GM15510 (cell line): Measurements from ENCODE around the gene KMT2E.

Experiments
- POLR2A ChIP-seq: IDR thresholded peaks from 3 replicates; pipeline ENCODE4 v1.6.1; 2011; ENCODE audit warnings: borderline replicate concordance; ENCODE audit not compliant: insufficient read length; ENCODE audit errors: extremely low read depth

The KMT2E gene

DNA sequence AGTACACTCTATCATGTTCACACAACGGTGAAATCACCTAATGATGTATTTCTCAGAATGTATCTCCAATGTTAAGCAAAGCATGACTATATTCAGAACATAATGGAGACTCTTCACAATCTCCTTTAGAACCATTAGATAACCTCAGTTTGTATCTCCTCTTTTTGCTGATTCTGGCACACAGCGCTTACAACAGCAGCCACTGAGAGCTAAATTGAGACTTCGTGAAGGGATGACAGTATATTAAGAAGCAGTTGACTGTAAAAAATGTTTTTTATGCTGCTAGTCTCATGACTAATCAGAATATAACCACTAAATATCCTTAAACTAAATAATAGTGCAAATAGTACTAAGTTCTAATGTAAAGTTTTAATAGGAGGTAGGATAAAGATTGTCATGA is 46.9 kb downstream of the KMT2E start:
- TF ChIP-seq POLR2A, result no peak

DNA sequence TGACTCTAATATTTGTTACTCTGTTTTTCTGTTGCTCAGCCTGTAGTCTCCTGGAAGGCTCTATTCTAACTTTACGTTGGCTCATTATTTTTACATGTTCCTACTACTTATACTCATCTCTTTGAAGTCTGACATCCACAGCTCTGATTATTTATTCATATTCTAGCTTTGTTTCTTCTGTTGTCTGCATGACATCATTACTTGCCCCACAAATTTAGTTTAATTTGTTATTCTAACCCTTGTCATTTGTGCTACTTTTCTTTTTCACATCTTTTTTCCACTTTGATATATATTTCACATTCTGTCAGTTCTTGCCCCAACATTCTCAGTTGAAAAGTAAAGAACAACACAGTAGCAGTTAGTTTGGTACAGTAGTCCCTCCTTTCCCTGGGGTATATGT is 51.1 kb downstream of the KMT2E start:
- no peak for TF ChIP-seq POLR2A

DNA sequence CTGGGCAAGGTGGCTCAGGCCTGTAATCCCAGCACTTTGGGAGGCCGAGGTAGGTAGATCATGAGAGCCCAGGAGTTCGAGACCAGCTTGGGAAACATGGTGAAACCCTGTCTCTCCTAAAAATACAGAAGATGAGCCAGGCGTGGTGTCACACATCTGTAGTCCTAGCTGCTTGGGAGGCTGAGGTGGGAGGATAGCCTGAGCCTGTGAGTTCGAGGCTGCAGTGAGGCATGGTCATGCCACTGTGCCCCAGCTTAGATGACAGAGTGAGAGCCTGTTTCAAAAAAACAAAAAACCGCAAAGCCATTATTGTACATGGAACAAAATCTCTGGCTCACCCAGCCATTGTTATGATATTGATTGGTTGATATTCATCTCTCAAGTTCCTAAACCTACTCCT is 53.7 kb downstream of the KMT2E start:
- no peak for TF ChIP-seq POLR2A

DNA sequence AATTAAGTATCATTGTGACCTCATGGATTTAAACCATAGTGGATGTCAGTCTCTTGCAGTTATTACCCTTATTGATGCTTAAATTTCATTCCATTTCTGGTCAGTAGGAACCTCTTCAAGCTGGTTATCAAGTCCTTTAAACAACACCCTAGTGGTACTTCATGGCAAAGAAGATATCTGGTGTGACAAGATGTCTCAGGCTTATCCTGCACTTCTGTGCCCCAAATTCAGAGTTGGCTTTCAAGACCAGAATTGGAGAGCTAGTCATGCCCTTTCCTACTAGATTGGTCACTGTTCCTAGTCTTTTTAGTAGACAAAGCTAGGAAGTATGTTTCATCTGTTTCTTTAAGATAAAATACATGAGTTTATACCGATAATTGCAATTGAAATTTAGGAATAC is 54.9 kb downstream of the KMT2E start:
- TF ChIP-seq POLR2A, result no peak

DNA sequence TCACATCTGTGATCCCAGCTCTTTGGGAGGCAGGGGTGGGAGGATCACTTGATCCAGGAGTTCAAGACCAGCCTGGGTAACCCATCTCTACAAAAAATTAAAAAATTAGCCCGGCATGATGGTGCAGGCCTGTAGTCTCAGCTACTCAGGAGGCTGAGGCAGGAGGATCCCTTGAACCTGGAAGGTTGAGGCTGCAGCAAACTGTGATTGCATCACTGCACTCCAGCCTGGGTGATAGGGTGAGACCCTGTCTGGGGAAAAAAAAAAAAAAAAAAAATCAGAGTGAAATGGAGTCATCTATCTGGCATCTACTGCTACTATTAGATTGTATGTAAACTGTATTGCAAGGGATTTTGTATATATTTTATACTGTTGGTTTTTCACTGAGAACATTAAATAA is 59.1 kb downstream of the KMT2E start:
- no peak for TF ChIP-seq POLR2A

DNA sequence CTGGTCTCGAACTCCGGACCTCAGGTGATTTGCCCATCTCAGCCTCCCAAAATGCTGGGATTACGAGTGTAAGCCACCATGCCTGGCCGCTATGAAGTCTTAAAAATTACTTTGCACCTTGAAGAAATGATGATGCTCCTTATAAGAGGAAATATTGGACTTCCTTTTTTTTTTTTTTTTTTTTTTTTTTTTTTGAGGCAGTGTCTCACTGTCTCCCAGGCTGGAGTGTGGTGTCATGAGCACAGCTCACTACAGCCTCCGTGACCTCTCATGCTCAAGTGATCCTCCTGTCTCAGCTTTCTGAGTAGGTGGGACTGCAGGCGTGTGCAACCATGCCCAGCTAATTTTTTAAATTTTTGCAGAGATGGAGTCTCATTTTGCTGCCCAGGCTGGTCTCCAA is 65.3 kb downstream of the KMT2E start:
- TF ChIP-seq POLR2A, result no peak

DNA sequence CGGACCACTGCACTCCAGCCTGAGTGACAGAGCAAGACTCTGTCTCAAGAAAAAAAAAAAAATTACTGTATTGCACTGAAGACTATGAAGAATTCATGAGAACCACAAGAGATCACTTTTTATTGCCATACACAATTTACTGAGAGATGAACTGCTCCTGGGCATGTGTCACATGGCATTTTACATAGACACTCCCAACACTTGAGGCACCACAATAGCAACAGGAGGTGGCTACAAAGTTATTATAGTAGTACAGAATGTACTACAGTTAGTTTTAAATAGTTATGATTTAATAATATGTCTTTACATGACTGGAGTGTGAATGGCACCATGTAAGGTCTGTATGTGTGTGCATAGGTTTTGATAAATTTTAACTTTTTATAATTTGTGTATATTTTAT is 70.6 kb downstream of the KMT2E start:
- TF ChIP-seq POLR2A, result no peak

DNA sequence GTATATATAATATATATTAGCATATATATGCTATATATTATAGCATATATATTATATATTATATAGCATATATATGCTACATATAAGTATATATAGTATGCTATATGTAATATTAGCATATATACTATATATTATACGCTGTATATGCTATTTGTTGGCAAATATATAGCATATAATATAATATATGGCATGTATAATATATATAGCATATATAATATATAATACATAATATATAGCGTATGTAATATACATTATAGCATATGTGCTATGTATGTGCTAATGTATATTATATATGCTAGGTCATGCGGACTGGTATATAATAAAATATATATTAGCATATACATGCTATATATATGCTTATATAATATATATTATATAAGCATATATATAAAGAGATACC is 72.8 kb downstream of the KMT2E start:
- no peak for TF ChIP-seq POLR2A

DNA sequence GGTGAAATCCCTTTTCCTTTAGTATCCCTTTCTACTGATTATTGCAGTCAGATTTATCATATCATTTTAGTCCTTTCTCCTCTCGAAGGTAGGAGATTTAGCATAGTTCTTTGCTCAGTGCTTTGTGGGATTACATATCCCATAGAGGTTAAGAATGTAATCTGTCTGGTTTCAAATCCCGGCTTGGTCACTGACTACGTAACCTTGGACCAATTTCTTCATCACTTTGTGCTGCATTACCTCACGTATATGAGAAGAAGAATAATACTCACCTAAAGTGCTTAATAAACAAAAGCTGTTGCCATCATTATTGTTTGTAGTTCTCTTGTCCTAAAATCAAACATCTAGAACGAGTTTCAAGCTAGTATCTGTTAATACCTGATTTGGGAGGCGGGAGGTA is 74.0 kb downstream of the KMT2E start:
- TF ChIP-seq POLR2A, result no peak

DNA sequence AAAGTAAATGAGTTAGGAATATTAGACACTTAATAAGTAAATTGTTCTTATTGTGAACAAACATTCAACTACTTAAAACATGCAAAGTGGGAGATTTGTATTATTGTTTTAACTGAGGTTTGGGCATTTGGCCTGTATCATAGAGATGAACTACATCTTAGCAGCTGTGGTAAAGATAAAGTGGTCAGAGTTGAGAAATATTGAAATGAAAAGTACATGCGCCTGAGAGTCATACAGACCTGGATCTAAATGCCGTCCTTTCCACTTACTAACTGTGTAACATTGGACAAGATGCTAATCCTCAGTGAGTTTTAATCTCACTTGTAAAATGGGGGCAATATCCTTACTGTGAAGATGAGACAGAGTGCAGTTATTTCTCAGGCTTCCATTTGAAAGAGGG is 74.5 kb downstream of the KMT2E start:
- no peak for TF ChIP-seq POLR2A

DNA sequence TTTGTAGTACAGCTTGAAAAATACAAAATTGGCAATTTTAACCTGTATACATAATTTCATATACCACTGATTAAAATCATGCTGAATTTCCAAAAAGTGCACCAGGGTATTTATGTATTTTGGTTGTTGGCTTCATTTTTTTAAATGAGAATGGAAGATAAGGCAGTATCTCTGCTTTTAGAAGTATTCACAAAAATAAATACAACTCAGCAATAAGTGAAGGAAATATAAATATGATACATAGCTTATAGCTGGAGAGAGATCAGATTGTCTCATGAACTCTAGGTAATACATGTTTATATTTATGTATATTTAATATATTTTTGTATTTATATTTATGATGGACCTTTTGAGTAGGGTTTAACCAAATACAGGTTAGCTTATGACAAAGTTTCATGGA is 81.0 kb downstream of the KMT2E start:
- no peak for TF ChIP-seq POLR2A

DNA sequence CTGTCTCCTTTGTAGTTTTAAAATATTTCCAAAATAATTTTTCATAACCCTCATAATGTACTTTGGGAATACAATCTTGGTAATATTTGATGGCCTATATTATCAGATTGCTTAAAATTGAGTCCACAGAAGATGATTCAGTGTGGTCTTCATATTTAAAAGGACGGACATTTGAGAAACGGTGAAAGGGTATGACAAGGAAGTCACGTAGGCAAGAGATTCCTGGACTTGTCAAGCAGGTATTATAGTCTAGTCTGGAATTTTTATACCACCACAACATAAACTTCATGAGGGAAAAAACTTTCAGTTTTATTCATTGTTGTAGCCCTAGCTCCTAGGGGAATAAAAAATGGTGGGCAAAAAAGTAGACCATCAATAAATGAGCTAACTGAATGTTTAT is 82.3 kb downstream of the KMT2E start:
- TF ChIP-seq POLR2A, result no peak

DNA sequence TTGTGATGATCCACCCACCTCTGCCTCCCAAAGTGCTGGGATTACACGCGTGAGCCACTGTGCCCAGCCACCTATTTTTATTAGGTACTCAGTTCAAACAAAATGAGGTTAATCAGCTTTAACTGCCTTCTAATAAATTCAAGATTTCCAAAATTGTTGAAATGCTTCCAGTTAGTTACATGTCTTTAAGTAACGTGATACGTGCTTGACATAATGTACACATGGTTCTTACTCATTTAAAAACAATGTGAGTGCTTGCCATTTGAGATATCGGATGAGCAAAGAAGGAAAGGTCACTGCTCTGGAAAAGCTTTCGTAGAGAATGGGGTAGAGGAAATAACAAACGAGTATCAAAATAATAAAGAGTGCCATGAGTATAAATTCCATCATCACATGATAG is 83.6 kb downstream of the KMT2E start:
- no peak for TF ChIP-seq POLR2A

DNA sequence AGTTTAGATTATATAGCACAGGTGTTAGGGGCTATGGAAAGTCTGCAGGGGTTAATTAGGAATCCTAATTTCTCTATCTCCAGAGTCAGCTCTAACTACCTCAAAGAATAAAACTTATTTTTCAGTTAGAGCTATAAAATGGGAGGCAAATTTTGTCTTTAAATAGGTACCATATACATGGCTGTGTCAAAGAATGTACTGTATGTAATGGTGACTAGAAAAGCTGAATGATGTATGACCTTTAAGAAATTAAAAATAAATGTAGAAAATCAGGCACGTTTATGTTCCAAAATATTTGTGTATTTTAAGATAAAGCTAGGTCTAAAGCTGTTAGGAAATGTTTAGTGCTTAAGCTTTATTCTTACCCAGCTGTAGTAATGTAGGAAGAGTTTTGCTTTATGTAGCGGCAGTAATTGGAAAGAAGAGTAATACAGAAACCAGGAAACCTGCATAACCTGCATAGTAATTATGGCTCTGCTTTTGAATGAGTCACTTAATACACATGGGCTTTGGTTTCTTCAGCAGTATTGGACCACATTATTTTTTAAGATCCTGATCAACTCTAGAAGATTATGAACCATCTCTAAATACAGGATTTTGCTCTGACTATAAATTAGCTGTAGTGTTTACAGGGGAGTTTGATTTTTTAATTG is 85.0 kb downstream of the KMT2E start:
- no peak for TF ChIP-seq POLR2A

DNA sequence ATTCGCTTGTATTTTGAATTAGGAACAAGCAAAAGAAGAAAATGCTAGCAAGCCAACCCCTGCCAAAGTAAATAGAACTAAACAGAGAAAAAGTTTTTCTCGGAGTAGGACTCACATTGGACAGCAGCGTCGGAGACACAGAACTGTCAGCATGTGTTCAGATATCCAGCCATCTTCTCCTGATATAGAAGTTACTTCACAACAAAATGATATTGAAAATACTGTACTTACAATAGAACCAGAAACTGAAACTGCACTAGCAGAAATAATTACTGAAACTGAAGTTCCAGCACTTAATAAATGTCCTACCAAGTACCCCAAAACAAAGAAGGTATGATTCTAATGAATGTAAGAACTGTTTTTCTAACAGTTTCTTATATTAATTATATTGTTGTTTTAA is 87.9 kb downstream of the KMT2E start:
- no peak for TF ChIP-seq POLR2A

DNA sequence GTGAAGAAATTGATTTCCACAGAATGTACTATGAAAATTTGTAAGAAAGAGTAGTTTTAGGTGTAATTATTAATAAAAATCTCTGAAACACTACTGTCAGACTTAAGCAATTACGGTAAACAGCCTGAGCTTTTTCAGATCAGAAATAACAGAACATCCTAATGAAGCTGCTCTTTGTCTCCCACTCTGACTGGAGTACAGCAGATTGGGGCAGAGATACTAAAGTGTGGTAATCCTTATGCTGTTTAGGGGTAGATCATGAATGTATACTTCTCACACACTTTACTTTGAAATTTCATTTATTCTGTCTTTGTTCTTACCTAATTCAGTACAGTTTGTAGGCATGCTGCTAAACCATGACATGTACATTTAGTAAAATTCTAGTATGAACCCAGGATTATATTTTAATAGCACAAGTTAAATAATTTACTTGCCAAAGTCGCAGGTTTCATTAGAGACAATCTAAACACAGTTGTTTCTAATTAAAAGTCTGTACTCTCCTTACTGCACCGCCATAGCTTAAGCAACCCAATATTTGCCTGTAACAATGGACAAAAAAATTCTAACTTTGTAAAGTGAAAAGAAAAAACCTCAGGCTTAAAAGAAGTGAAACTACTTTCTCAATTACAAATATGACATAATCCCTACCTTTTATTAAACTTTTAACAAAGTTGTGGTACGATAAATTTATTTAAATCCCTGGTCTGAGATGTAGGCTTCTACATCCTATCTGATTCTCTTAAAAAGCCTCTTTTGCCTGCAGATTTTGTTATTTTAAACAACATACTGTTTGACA is 88.8 kb downstream of the KMT2E start:
- TF ChIP-seq POLR2A, result no peak

DNA sequence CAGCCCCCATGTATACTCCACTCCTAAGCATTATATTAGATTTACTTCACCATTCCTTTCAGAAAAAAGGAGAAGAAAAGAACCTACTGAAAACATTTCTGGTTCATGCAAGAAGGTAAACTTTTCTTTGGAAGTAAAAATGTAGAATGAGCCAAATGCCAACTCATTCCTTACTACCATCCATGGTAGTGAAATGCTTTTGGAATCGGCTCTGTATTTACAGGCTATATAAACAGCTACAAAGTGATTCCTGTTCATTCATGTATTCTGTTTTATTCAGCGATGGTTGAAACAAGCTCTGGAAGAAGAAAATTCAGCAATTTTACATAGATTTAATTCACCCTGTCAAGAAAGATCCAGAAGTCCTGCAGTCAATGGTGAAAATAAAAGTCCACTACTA is 91.6 kb downstream of the KMT2E start:
- TF ChIP-seq POLR2A, result no peak

DNA sequence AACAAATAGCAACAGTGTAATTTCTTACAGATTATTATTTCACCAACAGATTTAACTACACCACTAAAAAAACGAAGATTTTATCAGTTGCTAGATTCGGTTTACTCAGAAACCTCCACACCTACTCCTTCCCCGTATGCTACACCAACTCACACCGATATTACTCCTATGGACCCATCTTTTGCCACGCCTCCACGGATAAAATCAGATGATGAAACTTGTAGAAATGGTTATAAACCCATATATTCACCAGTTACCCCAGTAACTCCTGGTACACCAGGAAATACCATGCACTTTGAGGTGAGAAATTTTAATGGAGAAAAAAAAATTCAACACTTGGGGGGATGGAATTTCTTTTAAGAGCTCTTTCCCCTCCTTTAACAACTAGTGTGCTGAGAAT is 92.5 kb downstream of the KMT2E start:
- TF ChIP-seq POLR2A, result no peak

DNA sequence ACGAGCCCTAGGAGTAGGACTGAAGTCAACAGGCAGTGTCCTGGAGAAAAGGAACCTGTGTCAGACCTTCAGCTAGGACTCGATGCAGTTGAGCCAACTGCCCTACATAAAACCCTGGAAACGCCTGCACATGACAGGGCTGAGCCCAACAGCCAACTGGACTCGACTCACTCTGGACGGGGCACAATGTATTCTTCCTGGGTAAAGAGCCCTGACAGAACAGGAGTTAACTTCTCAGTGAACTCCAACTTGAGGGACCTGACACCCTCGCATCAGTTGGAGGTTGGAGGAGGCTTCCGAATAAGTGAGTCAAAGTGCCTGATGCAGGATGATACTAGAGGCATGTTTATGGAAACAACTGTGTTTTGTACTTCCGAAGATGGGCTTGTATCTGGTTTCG is 93.5 kb downstream of the KMT2E start:
- TF ChIP-seq POLR2A, result no peak
